ENCODE measurements around the gene PDE5A. TPM values are rescaled to one million over a fixed set of nuclear protein-coding genes. Genes with fewer than 3 reads are reported as not detected.
"Not testable (repeated sequence)": the region's sequence is repeated elsewhere in the genome, so short reads cannot be mapped to it uniquely, and the experiment has no call there.

The PDE5A gene
- total RNA-seq, 1 donor from 2014 or later: 9.1 TPM

DNA sequence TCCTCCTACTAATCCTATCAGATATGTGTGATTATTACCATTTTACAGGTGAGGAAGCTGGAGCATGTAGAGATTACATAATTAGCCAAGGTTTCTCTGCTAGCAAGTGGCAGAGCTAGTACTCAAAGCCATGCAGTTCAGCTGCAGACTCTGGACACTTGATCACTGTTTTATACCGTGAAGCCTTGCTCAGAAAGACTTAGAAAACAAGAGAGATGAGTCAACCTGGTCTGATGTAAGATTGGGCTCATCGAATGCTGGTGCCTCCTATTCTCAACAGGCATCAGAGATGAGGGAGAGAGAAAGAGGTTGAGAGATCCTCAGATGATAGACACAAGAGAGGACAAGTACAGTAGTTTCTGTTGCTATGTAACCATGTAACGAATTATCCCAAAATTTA is 19.0 kb upstream of the PDE5A start:
- no peaks in the 10 kb centered on the region for H3K4me1 Mint-ChIP-seq (ENCODE audit: unreplicated experiment)
- H3K9me3 Mint-ChIP-seq (ENCODE audit: unreplicated experiment): no peaks in the 10 kb centered on the region
- H3K4me3 Mint-ChIP-seq (ENCODE audit: unreplicated experiment): no peak overlapping the region
- no peaks in the 10 kb centered on the region for H3K36me3 Mint-ChIP-seq (ENCODE audit: unreplicated experiment)
- TF ChIP-seq, protein P1, sequence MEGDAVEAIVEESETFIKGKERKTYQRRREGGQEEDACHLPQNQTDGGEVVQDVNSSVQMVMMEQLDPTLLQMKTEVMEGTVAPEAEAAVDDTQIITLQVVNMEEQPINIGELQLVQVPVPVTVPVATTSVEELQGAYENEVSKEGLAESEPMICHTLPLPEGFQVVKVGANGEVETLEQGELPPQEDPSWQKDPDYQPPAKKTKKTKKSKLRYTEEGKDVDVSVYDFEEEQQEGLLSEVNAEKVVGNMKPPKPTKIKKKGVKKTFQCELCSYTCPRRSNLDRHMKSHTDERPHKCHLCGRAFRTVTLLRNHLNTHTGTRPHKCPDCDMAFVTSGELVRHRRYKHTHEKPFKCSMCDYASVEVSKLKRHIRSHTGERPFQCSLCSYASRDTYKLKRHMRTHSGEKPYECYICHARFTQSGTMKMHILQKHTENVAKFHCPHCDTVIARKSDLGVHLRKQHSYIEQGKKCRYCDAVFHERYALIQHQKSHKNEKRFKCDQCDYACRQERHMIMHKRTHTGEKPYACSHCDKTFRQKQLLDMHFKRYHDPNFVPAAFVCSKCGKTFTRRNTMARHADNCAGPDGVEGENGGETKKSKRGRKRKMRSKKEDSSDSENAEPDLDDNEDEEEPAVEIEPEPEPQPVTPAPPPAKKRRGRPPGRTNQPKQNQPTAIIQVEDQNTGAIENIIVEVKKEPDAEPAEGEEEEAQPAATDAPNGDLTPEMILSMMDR (IDR thresholded peaks at IDR 0.05): no peak
- no peak for DNase-seq (ENCODE audit: extremely low spot score, unreplicated experiment)
- H3K27me3 Mint-ChIP-seq (ENCODE audit: unreplicated experiment): no peaks in the 10 kb centered on the region
- no peak overlapping the region for H3K27ac Mint-ChIP-seq (ENCODE audit: unreplicated experiment)

DNA sequence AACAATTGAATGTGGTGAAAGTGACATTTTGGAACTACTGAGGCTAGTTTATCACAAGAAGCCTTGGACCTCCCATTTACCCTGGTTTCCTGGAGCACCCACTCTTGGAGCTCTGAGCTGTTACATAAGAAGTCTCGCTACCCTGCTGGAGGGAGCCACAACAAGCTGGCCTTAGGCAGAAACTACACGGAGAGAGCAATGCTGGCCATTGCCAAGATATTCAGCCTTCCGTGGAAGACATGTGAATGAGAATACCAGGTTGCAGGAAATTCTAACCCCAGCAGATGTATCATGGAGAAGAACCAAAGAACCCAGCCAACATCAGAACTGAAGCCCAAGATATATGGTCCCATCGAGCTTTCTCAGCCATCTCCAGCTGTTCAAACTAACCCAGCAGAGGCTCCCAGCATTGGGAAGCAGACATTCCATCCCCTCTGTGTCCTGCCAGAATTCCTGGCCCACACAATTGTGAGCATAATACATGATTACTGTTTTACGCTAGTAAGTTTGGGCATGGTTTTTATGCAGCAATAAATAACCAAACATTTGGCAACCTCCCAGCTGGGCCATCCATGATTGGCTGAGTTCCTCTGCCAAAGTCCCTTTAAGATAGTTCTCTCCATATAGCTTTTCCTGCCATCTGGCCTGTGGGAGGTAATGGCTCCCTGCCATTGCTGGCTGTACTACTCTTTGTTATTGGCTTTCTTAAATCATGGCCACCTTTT is 17.9 kb upstream of the PDE5A start:
- H3K4me1 Mint-ChIP-seq (ENCODE audit: unreplicated experiment): no peaks in the 10 kb centered on the region
- TF ChIP-seq, protein P1 (IDR thresholded peaks at IDR 0.05): no peak
- no peak overlapping the region for H3K27ac Mint-ChIP-seq (ENCODE audit: unreplicated experiment)
- no peak for DNase-seq (ENCODE audit: extremely low spot score, unreplicated experiment)
- H3K9me3 Mint-ChIP-seq (ENCODE audit: unreplicated experiment): no peaks in the 10 kb centered on the region
- no peaks in the 10 kb centered on the region for H3K36me3 Mint-ChIP-seq (ENCODE audit: unreplicated experiment)
- no peaks in the 10 kb centered on the region for H3K27me3 Mint-ChIP-seq (ENCODE audit: unreplicated experiment)
- H3K4me3 Mint-ChIP-seq (ENCODE audit: unreplicated experiment): no peak overlapping the region

DNA sequence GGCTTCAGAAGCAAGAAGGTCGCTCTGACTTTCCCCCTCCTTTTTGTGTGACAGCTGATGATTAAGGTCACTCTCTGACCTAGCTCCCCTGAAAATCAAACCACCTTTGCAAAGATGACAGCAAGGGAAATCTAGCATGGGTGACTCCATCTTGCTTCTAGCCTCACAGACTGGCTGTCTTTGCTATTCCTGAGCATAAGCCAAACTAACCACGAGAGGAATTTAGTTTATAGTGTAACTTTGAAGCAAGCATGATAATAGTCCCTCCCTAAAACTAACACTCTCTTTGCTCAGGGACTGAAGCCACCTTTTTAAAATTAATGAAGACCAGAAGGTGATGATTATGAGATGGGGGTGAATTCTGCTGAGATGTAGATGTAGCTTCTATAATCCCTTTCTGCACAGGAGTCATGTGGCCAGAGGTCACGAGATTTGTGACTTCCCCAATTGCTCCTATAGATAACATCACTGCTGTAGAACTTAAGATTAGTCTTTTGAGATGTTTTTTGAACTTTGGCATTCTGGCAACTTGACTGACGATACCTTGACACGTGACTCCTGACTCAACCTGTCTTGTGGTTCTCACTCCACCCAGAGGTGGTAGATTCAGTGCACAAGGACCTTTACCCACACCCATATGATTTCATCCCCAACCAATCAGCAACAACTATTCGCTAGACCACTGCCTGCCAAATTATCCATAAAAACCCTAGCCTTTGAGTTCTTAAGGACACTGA is 14.9 kb upstream of the PDE5A start:
- no peaks in the 10 kb centered on the region for H3K27me3 Mint-ChIP-seq (ENCODE audit: unreplicated experiment)
- no peaks in the 10 kb centered on the region for H3K36me3 Mint-ChIP-seq (ENCODE audit: unreplicated experiment)
- H3K4me1 Mint-ChIP-seq (ENCODE audit: unreplicated experiment): no peaks in the 10 kb centered on the region
- H3K4me3 Mint-ChIP-seq (ENCODE audit: unreplicated experiment): no peak overlapping the region
- H3K9me3 Mint-ChIP-seq (ENCODE audit: unreplicated experiment): no peaks in the 10 kb centered on the region
- TF ChIP-seq, protein P1 (IDR thresholded peaks at IDR 0.05): no peak
- no peak overlapping the region for H3K27ac Mint-ChIP-seq (ENCODE audit: unreplicated experiment)
- DNase-seq (ENCODE audit: extremely low spot score, unreplicated experiment): no peak

DNA sequence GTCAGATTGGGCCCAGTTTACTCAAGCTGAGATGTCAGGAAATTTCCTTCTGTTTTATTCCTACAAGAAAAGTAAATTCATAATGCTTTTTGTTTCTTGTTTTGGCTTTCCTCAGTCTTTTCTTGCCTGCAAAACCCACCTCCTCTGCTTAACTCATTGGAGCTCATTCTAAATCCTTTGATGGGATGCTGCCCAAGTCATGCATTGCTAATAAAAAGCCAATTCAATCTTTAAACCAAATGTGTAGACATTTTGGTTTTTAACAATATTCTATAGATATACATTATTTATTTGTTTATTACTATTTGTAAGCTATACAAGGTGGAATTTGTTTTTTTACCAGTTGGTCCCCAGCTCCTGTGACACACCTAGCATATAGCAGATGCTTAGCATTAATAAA is 13.2 kb upstream of the PDE5A start:
- H3K27me3 Mint-ChIP-seq (ENCODE audit: unreplicated experiment): no peaks in the 10 kb centered on the region
- H3K4me3 Mint-ChIP-seq (ENCODE audit: unreplicated experiment): no peak overlapping the region
- TF ChIP-seq, protein P1 (IDR thresholded peaks at IDR 0.05): no peak
- no peaks in the 10 kb centered on the region for H3K36me3 Mint-ChIP-seq (ENCODE audit: unreplicated experiment)
- no peaks in the 10 kb centered on the region for H3K9me3 Mint-ChIP-seq (ENCODE audit: unreplicated experiment)
- H3K27ac Mint-ChIP-seq (ENCODE audit: unreplicated experiment): no peak overlapping the region
- no peak for DNase-seq (ENCODE audit: extremely low spot score, unreplicated experiment)
- no peaks in the 10 kb centered on the region for H3K4me1 Mint-ChIP-seq (ENCODE audit: unreplicated experiment)

DNA sequence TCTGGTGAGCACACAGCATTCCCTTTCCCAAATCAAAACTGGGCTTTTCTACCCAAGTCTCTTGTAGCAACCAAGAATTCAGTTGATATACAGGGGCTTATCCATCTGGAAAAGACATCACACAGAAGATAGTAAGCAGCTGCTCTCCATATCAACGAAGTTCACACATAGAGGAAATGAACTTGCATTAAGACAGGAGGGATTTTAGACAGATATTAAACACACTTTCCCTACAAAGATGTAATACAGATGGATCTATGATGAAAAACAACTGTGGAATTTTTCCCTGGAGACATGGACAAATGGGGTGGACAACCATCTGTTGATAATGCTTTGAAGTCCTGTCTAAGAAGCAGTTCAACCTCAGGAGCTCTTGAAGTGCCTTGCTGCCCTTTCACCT is 9.8 kb upstream of the PDE5A start:
- H3K4me1 Mint-ChIP-seq (ENCODE audit: unreplicated experiment): no peaks in the 10 kb centered on the region

DNA sequence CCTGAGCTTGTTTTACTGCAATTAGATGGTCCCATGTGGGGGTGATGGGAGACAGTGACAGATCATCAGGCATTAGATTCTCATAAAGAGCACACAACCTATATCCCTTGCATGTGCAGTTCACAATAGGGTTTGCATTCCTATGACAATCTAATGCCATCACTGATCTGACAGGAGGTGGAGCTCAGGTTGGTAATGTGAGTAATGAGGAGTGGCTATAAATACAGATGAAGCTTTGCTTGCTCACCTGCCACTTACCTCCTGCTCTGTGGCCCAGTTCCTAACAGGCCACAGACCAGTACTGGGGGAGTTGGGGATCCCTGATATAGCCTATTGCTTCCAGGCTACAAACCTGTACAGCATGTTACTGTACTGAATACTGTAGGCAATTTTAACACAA is 8.2 kb upstream of the PDE5A start:
- not testable (repeated sequence) for H3K4me1 Mint-ChIP-seq (ENCODE audit: unreplicated experiment); H3K4me3 Mint-ChIP-seq (ENCODE audit: unreplicated experiment); H3K36me3 Mint-ChIP-seq (ENCODE audit: unreplicated experiment); H3K9me3 Mint-ChIP-seq (ENCODE audit: unreplicated experiment); DNase-seq (ENCODE audit: extremely low spot score, unreplicated experiment); H3K27me3 Mint-ChIP-seq (ENCODE audit: unreplicated experiment); H3K27ac Mint-ChIP-seq (ENCODE audit: unreplicated experiment)

More for the DNA sequence above, 9.8 kb upstream of the PDE5A start:
- no peaks in the 10 kb centered on the region for H3K9me3 Mint-ChIP-seq (ENCODE audit: unreplicated experiment)
- TF ChIP-seq, protein P1 (IDR thresholded peaks at IDR 0.05): no peak
- H3K27ac Mint-ChIP-seq (ENCODE audit: unreplicated experiment): no peak overlapping the region
- H3K36me3 Mint-ChIP-seq (ENCODE audit: unreplicated experiment): no peaks in the 10 kb centered on the region
- no peaks in the 10 kb centered on the region for H3K27me3 Mint-ChIP-seq (ENCODE audit: unreplicated experiment)
- DNase-seq (ENCODE audit: extremely low spot score, unreplicated experiment): no peak
- H3K4me3 Mint-ChIP-seq (ENCODE audit: unreplicated experiment): no peak overlapping the region

Data from osteocyte (in vitro differentiated cells).